Stimulated activated CD4-positive, alpha-beta T cell treated with anti-CD3 and anti-CD28 coated beads, Interleukin-12 subunit alpha, Interleukin-12 subunit beta, amount 100 ng/mL, for 24 hours (primary cell): ENCODE measurements around the gene POLR2L.

Source experiments
- DNase-seq, 2 experiments: peaks; one replicate each; pipeline ENCODE4 v3.0.0-alpha.2; 2020; ENCODE audit warnings: low read depth in 2 of 2

The POLR2L gene

DNA sequence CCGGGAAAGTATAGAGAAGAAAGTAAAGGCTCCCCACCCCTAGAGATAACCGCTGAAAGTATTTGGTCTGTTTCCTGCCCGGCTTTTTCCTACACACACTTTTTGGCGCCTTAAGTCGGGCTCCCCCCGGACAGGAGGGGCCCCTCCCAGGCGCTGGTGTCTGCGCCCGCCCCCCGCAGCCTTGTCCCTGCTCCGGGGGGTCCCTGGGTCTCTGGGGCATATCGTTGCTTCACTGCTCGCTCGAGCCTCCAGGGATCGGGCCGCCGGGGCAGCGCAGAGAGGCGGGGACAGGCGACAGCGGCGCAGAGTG is 15.5 kb downstream of the POLR2L start:
- DNase-seq: no peak

DNA sequence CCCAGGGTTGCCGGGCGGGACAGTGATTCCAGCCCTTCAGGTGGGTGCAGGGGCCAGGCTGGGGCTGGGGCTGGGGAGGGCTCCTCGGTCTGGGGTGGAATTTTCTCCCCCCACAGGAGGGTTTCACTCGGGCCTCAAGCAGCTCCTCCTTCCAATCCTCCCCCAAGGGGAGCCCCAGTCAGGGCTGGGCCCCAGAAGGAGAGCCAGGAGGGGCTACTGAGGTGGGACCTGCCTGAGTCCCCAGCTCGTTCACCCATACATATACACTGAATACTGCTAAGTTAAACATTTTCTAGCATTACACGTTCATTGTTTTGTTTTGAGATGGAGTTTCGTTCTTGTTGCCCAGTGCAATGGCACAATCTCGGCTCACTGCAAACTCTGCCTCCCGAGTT is 16.1 kb downstream of the POLR2L start:
- no peak for DNase-seq

- DNase-seq: no peak
Observed at GRCh38 chr11:825366-826226, 16.7 kb downstream of the POLR2L start.

- no peak for DNase-seq
Observed at GRCh38 chr11:824942-825341, 17.4 kb downstream of the POLR2L start.

GRCh38 chr11:824292-824880 is 17.9 kb downstream of the POLR2L start:
- no peak for DNase-seq

- DNase-seq: no peak
Observed at GRCh38 chr11:823441-824291, 18.7 kb downstream of the POLR2L start.

DNA sequence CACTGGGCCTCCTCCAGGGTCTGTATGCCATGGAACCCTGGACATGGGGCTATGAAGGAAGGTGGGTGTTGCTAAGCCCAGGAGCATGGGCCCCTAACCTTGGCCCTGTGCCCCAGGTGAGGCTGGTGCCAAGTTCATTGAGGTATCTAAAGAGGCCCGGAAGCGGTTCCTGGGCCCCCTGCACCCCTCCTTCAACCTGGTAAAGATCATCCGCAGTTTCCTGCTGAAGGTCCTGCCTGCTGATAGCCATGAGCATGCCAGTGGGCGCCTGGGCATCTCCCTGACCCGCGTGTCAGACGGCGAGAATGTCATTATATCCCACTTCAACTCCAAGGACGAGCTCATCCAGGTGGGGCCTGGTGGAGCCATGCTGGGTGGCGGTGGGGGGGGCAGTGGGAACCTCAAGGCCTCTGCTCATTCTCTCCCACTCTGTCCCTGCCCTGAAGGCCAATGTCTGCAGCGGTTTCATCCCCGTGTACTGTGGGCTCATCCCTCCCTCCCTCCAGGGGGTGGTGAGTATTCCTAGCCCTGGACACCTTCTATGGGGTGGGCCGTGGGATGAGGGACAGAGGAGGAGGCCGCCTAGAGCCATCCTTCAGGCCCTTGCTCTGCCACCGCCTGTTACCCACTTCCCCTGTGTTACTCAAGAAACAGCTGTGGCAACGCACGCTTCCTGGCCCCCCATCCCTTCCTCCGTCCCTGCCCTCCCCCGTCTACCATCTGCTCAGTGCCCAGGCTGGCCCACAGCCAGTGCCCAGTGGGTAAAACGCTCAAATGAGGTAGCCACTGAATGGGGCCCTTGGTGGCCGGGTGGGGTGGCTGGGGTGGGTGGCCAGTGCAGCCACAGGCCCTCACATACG is 20.6 kb downstream of the POLR2L start:
- no peak for DNase-seq

GRCh38 chr11:820655-821511 is 21.4 kb downstream of the POLR2L start:
- DNase-seq: no peak

GRCh38 chr11:819943-820649 is 22.2 kb downstream of the POLR2L start:
- DNase-seq: peak; percentile 78 to 91

DNA sequence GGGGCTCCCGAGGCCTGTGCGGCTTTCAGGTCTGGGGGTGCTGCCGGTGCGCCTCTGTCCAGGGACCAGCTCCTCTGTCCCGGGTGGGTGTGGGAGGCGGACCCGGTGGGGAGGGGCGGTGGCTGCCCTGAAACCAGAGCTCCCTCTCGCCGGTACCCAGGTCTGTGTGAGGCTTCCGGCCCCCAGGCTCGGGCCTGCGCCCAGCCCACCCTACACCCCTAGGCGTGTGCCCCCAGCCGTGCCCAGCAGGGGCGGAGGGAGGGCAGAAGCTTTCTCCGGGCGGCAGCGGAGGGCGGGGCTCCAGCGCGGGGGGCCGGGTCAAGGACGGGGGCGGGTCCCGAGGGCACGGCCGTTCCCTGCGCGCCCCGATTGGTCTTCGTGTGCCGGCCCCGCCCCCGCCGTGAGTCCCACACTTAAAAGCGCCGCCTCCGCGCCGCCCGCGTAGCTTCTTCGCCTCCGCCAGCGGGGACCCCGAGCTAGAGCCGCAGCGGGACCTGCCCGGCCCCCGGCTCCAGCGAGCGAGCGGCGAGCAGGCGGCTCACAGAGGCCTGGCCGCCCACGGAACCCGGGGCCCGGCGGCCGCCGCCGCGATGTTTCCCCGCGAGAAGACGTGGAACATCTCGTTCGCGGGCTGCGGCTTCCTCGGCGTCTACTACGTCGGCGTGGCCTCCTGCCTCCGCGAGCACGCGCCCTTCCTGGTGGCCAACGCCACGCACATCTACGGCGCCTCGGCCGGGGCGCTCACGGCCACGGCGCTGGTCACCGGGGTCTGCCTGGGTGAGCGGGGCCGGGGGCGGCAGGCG is 23.0 kb downstream of the POLR2L start:
- DNase-seq: peak; percentile 73 to 90

DNA sequence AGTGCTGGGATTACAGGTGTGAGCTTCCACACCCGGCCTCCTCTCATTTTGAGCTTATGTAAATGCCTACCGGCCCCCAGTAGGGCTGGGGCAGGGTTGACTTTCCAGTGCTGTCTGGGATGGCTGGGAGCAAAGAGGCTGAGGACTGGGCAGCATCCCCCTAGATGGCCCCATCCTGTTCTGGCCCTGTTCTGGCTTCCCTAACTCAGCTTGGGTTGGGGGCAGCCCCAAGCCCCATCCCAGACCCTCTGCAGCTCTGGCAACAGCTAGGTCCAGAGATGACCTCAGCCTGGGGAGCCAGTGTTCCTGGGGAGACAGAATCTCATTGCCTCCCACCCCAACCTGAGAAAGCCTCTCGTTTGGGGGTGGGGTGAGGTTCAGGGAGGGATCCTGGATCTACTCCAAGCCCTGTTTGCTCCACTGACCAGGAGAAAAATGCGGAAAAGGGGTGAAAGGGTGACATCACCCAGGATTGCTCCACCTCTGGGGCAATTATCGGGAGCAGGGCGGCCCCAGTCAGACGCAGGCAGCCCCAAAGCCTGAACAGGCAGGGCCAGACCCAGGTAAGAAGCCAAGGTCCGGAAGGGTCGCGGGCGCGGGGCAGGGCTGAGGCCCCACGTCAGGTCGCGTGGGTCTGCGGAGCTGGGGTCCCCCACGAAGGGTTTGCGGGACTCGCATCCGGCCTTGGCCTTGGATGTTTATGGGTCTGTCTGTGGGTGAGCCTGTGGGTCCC is 23.8 kb downstream of the POLR2L start, which contains the start of gene PNPLA2:
Gene PNPLA2 (plus strand): TSS at position 519 of the 733 bp plus-strand sequence. CDS start 805 bp downstream, outside the sequence.
- DNase-seq: no peak

- DNase-seq: no peak
Observed at GRCh38 chr11:816433-816779, 25.9 kb downstream of the POLR2L start.

DNA sequence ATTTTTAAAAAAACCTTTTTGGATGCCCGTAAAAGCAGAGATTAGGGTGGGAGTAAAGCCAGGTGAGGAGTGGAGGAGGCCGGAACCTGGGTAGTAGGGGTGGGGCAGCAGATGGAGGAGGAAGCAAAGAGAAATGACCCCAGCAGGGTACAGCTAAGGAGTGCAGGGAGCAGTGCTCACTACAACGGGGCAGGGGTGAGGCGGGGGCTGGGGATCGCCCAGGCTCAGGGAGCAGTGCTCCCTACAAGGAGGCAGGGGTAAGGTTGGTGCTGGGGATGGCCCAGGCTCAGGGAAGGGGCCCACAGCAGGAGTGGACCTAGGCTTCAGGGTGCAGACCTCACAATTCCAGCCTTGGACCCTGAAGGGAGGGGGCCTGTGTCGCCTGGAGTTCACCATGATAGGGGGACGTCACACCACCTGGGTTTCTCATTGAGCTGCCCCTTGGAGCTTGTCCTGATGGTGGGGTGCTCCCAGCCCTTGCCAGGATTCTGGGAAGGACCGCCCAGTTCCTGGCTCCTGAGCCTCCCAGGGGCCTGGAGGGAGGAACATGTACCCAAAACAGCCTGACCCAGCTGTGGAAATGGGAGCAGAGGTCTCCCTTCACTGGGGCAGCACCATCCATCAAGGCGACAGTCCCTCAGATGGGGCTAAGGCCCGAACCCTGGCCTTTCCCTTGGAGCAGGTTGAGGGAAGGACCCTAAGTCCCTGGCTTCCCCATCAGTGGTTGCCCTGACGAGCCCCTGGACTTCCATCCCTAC is 26.5 kb downstream of the POLR2L start:
- DNase-seq: no peak

DNA sequence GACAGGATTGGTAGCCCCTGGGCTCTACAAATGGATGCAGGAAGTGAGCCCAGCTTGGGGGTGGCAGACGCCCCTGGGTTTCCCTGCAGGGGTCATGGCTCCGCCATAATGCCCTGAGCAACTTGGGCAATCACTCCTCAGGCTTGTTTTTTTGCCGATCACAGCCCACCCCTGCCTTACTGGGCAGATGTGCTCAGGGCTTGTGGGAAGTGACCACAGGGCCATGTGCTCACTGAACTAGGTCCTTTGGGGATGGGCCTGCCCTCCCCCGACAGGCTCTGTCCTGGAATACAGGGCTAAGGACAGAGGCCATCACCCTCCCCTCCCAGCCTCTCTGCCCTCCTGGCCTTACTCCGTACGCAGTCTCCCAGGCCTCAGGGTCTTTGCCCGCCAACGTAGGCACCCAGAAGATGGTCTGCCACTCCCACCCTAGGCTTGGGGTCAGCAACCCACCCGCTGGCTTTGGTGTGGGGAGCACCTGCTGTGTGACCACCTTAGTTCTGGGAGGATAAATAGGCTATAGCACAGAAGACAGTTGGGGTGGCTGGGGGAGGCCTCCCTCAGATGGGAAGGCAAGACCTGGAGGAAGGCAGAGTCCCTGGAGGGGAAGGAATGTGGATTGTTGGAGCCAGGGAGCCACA is 28.8 kb downstream of the POLR2L start:
- DNase-seq: no peak

GRCh38 chr11:813072-813455 is 29.3 kb downstream of the POLR2L start:
- DNase-seq: no peak

DNA sequence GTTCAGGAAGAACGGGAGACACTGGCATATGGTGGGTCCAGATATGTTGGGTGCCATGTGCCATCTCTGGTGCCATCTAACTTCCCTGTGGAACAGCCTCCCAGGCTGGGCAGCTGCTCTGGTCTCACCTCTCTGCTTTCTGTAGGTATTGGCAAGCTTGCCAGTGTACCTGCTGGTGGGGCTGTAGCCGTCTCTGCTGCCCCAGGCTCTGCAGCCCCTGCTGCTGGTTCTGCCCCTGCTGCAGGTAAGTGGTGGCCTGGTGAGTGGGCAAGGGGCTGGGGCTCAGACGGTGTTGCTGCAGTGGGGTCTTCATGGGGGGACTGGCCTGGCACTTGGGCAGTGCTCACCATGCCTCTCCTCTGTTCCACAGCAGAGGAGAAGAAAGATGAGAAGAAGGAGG is 29.9 kb downstream of the POLR2L start:
- no peak for DNase-seq
